GM18867 (cell line): Measurements from ENCODE around the gene CCDC68.
"Not testable (repeated sequence)": the region's sequence is repeated elsewhere in the genome, so short reads cannot be mapped to it uniquely, and the experiment has no call there.

Experiments used
- ATAC-seq: cut with Tn5 transposase; IDR thresholded peaks from one replicate; pipeline ENCODE4 v1.9.1; 2021; ENCODE audit warnings: mild to moderate bottlenecking, moderate library complexity; ENCODE audit not compliant: unreplicated experiment

The CCDC68 gene

GRCh38 chr18:54878659-54879358, 80.5 kb downstream of the CCDC68 start:
- ATAC-seq: no peak

- no peak for ATAC-seq
Observed at GRCh38 chr18:54878159-54878622, 81.1 kb downstream of the CCDC68 start.

DNA sequence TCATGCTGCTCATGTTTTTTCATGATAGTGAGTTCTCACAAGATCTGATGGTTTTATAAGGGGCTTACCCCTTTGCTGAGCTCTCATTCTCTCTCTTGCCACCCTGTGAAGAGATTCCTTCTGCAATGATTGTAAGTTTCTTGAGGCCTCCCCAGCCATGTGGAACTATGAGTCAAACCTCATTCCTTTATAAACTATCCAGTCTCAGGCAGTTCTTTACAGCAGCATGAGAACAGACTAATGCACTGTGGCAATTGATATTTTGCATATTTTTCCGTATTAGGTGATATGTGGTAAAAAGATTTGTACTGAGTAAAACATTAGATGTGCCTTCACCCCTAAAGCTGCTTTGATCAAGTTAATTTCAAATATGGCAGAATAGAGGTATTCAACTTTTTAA, 82.2 kb downstream of the CCDC68 start:
- ATAC-seq: no peak

GRCh38 chr18:54875063-54875462, 84.2 kb downstream of the CCDC68 start:
- no peak for ATAC-seq

DNA sequence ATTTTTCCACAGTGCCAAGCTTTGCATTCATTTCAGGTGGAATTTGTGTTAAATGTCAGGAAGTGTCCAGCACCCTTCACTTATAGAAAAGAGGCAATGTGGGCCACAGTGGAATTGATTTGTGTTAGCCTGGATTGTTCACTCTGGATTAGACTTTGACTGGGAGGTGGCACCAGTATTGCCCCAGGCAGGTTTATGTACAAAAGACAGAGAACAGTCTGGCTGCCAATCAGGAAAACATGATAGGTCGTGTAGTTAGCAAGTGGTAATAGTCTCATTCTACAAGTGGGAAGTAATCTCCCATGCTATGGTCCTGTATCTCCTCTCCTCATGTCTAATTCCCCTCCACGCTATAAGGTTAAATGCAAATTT, 85.4 kb downstream of the CCDC68 start:
- ATAC-seq: no peak

DNA sequence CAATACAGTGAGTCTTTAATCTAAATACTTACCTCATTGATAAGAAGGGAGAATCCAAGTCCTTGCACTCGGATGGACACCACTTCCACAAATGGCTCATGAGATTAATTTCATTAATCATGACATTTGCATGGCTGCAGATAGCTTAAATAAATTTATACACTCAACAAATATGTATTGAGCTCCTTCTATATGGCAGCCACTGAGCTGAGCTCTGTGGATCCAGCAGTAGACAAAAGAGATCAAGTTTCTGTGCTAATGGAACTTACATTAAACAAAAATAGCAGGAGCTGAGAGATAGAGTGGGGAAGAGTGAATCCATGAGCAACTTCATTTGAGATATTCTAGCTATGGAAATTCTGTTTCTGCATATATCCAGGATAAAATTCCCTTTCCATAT, 86.6 kb downstream of the CCDC68 start:
- ATAC-seq: no peak

- no peak for ATAC-seq
Observed at GRCh38 chr18:54871231-54871630, 88.0 kb downstream of the CCDC68 start.

GRCh38 chr18:54867131-54867530, 92.1 kb downstream of the CCDC68 start:
- ATAC-seq: no peak

DNA sequence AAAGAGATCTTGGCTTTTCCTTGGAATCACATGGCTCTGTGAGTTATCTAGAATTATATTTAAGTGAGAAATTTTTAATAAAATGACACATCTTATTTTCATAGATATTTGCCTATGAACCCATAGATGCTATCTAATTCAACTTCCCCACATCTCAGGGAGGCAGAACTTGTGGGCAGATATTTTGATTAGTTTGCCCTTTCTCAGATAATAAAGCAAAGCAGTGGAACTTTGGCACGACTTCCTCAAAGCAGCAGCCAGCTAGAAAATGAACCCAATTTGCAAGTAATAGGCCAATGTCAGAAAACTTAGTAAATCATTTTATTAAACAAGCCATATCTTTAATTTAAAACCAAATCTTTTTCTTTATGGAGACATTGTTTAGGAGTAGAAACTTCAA, 98.3 kb downstream of the CCDC68 start:
- no peak for ATAC-seq

DNA sequence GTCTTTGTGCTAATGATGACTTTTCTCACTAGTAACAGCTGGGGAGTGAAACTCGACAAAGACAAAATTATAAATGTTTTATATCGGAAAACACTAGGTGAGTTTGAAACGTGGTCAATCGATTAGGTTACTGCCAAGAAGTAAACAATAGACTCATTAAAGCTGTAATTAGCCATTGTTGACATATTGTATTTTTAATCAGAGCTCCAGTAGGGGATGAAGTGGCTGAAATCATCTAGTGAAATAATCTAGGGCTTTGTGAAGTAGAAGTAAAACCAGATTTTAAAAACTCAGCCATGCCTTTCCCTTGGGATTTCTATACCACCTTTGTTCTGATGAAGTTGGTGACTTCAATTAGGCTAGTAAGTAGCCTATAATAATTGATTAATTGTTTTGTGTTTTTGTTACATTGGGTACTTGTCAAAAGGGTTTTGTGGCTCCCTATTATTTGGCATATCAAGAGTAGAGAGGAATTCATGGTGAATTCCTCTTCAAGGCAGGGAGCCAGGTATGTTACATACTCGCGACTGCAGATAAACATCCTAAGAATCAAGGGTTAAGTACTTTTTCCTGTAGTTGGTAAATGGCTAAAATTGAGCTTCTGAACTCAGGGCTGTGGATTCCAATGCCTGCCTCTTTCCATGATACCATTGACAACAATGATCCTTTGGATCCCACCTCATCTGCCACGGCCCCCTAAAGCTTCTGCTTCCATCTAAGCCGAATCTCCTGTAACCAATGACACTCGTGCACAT, 99.4 kb downstream of the CCDC68 start:
- ATAC-seq: no peak

GRCh38 chr18:54857499-54857898, 101.8 kb downstream of the CCDC68 start:
- no peak for ATAC-seq

DNA sequence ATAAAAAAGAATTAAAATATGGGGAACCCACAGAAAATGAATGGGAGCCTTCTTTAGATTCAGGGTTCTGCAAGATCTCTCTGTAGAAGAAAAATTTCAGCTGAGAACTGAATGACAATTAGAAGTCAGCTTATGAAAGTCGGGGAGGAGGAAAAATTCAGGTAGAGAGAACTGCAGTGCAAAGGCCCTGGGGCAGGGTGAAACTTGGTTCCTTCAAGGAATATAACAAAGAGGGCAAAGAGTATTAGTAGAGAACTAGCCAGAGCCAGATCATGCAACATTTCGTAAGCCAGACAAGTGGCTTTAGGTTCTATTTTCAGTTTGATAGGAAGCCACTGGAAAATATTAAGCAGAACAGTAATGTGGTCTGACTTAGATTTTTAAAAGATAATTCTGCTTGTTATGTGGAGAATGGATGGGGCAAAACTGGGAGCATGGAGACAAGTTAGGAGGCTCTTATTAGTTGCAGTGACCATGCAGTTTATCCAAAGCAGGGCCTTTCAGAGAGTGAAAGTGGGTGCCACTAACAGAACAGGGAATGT, 103.1 kb downstream of the CCDC68 start:
- ATAC-seq: no peak

DNA sequence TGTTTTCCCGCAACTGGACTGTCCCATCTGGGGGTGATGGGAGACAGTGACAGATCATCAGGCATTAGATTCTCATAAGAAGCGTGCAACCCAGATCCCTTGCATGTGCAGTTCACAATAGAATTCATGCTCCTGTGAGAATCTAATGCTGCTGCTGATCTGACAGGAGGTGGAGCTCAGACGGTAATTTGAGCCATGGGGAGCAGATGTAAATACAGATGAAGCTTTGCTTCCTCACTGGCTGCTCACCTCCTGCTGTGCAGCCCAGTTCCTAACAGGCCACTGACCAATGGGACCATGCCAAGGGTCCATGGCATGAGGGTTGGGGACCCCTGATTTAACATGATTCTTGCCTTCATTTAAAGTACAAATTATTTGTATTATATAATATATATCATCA, 104.2 kb downstream of the CCDC68 start:
- ATAC-seq: not testable (repeated sequence)

- no peak for ATAC-seq
Observed at GRCh38 chr18:54852780-54853675, 106.2 kb downstream of the CCDC68 start.
